Measurements from ENCODE around the gene NEGR1. TPM values are rescaled to one million over a fixed set of nuclear protein-coding genes. Genes with fewer than 3 reads are reported as not detected.

Gene NEGR1
- total RNA-seq, 1 experiment from 2014 or later, result 0.44 TPM

GRCh38 chr1:71461416-71461815 is 820.9 kb downstream of the NEGR1 start:
- Histone ChIP-seq H3K9me3 (ENCODE audit: insufficient read depth, low read depth) (0 out of 2 replicates have a peak, but pooled peaks cover 4% of the 10 kb centered on the region), H3K4me1 (replicated peaks; ENCODE audit: insufficient read depth) (no peaks in the 10 kb centered on the region), H3K36me3 (ENCODE audit: low read depth) (no peaks in the 10 kb centered on the region), H3K4me3 (no peak overlapping the region), H3K9me2 (ENCODE audit: insufficient read depth) (no peaks in the 10 kb centered on the region; the same call in 1 of the 2 replicates), H3F3A (ENCODE audit: insufficient read depth, low read depth) (no peaks in the 10 kb centered on the region), H3K27me3 (ENCODE audit: insufficient read depth, low read depth) (no peaks in the 10 kb centered on the region), H3K4me2 (no peak overlapping the region), H3K27ac (no peak overlapping the region), H4K20me1 (ENCODE audit: insufficient read depth) (no peaks in the 10 kb centered on the region), H3K79me2 (ENCODE audit: low read depth) (no peaks in the 10 kb centered on the region), H2AFZ (no peak overlapping the region)
- BruUV-seq (replicated peaks), result no TSS peak
- ChIA-PET CTCF (no interaction called here), POLR2A (ENCODE audit: unreplicated experiment) (no interaction called here)
- intact Hi-C loops (cut with micrococcal nuclease; ENCODE audit: unreplicated experiment), result no loop called here
- no peak for TF ChIP-seq CTCF (conservative IDR thresholded peaks at IDR 0.05)
- no peak for TF ChIP-seq EZH2 (IDR thresholded peaks at IDR 0.05; ENCODE audit: low read depth)
- no peak for DNase-seq

- H3K36me3 ChIP-seq (ENCODE audit: low read depth), result no peaks in the 10 kb centered on the region
- H3K9me3 ChIP-seq (ENCODE audit: insufficient read depth, low read depth), result no peaks in the 10 kb centered on the region
- H3K4me1 ChIP-seq (replicated peaks; ENCODE audit: insufficient read depth), result no peaks in the 10 kb centered on the region
- ChIA-PET POLR2A (ENCODE audit: unreplicated experiment) (no interaction called here), CTCF (no interaction called here)
- H3K27ac ChIP-seq, result no peak overlapping the region
- no peak overlapping the region for H3K4me2 ChIP-seq
- TF ChIP-seq CTCF (conservative IDR thresholded peaks at IDR 0.05) (no peak), EZH2 (IDR thresholded peaks at IDR 0.05; ENCODE audit: low read depth) (no peak)
- no peaks in the 10 kb centered on the region for H3K27me3 ChIP-seq (ENCODE audit: insufficient read depth, low read depth)
- no peaks in the 10 kb centered on the region for H3F3A ChIP-seq (ENCODE audit: insufficient read depth, low read depth)
- no peaks in the 10 kb centered on the region for H3K79me2 ChIP-seq (ENCODE audit: low read depth)
- no peaks in the 10 kb centered on the region for H4K20me1 ChIP-seq (ENCODE audit: insufficient read depth)
- no peak overlapping the region for H2AFZ ChIP-seq
- DNase-seq, result no peak
- intact Hi-C loops (cut with micrococcal nuclease; ENCODE audit: unreplicated experiment), result no loop called here
- no peak overlapping the region for H3K4me3 ChIP-seq
- no TSS peak for BruUV-seq (replicated peaks)
- H3K9me2 ChIP-seq (ENCODE audit: insufficient read depth), result no peaks in the 10 kb centered on the region
Observed at GRCh38 chr1:71448444-71448843, 833.9 kb downstream of the NEGR1 start.

- Histone ChIP-seq H3K9me3 (ENCODE audit: insufficient read depth, low read depth) (no peaks in the 10 kb centered on the region), H3K9me2 (ENCODE audit: insufficient read depth) (no peaks in the 10 kb centered on the region), H3K27ac (no peak overlapping the region), H3K4me1 (replicated peaks; ENCODE audit: insufficient read depth) (no peaks in the 10 kb centered on the region), H3K4me2 (no peak overlapping the region), H3K27me3 (ENCODE audit: insufficient read depth, low read depth) (no peaks in the 10 kb centered on the region), H3K79me2 (ENCODE audit: low read depth) (no peaks in the 10 kb centered on the region), H4K20me1 (ENCODE audit: insufficient read depth) (no peaks in the 10 kb centered on the region), H3K36me3 (ENCODE audit: low read depth) (no peaks in the 10 kb centered on the region), H3F3A (ENCODE audit: insufficient read depth, low read depth) (no peaks in the 10 kb centered on the region), H2AFZ (no peak overlapping the region), H3K4me3 (no peak overlapping the region)
- no TSS peak for BruUV-seq (replicated peaks)
- ChIA-PET POLR2A (ENCODE audit: unreplicated experiment) (no interaction called here), CTCF (no interaction called here)
- TF ChIP-seq EZH2 (IDR thresholded peaks at IDR 0.05; ENCODE audit: low read depth) (no peak), CTCF (conservative IDR thresholded peaks at IDR 0.05) (no peak)
- intact Hi-C loops (cut with micrococcal nuclease; ENCODE audit: unreplicated experiment), result no loop called here
- no peak for DNase-seq
Observed at GRCh38 chr1:71438626-71439025, 843.7 kb downstream of the NEGR1 start.

All from PC-9 (cell line).